Measurements from ENCODE around the gene BBX. TPM values are rescaled to one million over a fixed set of nuclear protein-coding genes. Genes with fewer than 3 reads are reported as not detected.

BBX gene
- total RNA-seq, 1 donor from 2014 or later: 90.3 TPM

GRCh38 chr3:107578091-107578490, 55.3 kb downstream of the BBX start:
- Mint-ChIP-seq H3K27me3 (ENCODE audit: low read depth) (no peaks in the 10 kb centered on the region), H3K4me1 (peaks cover 8% of the 10 kb centered on the region), H3K36me3 (peaks cover 6% of the 10 kb centered on the region), H3K4me3 (no peak overlapping the region), H3K9me3 (no peaks in the 10 kb centered on the region), H3K27ac (peak overlapping the region; percentile 11)
- no peak for TF ChIP-seq CTCF (IDR thresholded peaks at IDR 0.05; ENCODE audit: unreplicated experiment)
- DNase-seq (ENCODE audit: low spot score in 2 of 2, unreplicated experiment in 2 of 2): no peak

- Mint-ChIP-seq H3K27ac (no peak overlapping the region), H3K4me1 (peaks cover 8% of the 10 kb centered on the region), H3K4me3 (no peak overlapping the region), H3K9me3 (no peaks in the 10 kb centered on the region), H3K36me3 (peaks cover 6% of the 10 kb centered on the region), H3K27me3 (ENCODE audit: low read depth) (no peaks in the 10 kb centered on the region)
- DNase-seq (ENCODE audit: low spot score in 2 of 2, unreplicated experiment in 2 of 2): no peak
- no peak for TF ChIP-seq CTCF (IDR thresholded peaks at IDR 0.05; ENCODE audit: unreplicated experiment)
Observed at GRCh38 chr3:107578523-107578922, 55.8 kb downstream of the BBX start.

- Mint-ChIP-seq H3K27ac (peak overlapping the region; percentile 48), H3K4me3 (no peak overlapping the region), H3K27me3 (ENCODE audit: low read depth) (no peaks in the 10 kb centered on the region), H3K9me3 (no peaks in the 10 kb centered on the region), H3K4me1 (peaks cover 8% of the 10 kb centered on the region), H3K36me3 (peaks cover 6% of the 10 kb centered on the region)
- no peak for DNase-seq (ENCODE audit: low spot score in 2 of 2, unreplicated experiment in 2 of 2)
- no peak for TF ChIP-seq CTCF (IDR thresholded peaks at IDR 0.05; ENCODE audit: unreplicated experiment)
Observed at GRCh38 chr3:107579371-107579770, 56.6 kb downstream of the BBX start.

- Mint-ChIP-seq H3K27me3 (ENCODE audit: low read depth) (no peaks in the 10 kb centered on the region), H3K27ac (no peak overlapping the region), H3K9me3 (no peaks in the 10 kb centered on the region), H3K4me3 (no peak overlapping the region), H3K4me1 (peaks cover 8% of the 10 kb centered on the region), H3K36me3 (peaks cover 10% of the 10 kb centered on the region)
- DNase-seq (ENCODE audit: low spot score in 2 of 2, unreplicated experiment in 2 of 2): no peak
- no peak for TF ChIP-seq CTCF (IDR thresholded peaks at IDR 0.05; ENCODE audit: unreplicated experiment)
Observed at GRCh38 chr3:107581230-107581629, 58.5 kb downstream of the BBX start.

- H3K4me3 Mint-ChIP-seq: no peak overlapping the region
- peaks cover 9% of the 10 kb centered on the region for H3K4me1 Mint-ChIP-seq
- no peak for DNase-seq (ENCODE audit: low spot score in 2 of 2, unreplicated experiment in 2 of 2)
- no peaks in the 10 kb centered on the region for H3K27me3 Mint-ChIP-seq (ENCODE audit: low read depth)
- no peak overlapping the region for H3K27ac Mint-ChIP-seq
- TF ChIP-seq CTCF (IDR thresholded peaks at IDR 0.05; ENCODE audit: unreplicated experiment): no peak
- H3K9me3 Mint-ChIP-seq: no peaks in the 10 kb centered on the region
- H3K36me3 Mint-ChIP-seq: peaks cover 8% of the 10 kb centered on the region
Observed at GRCh38 chr3:107588217-107588616, 65.5 kb downstream of the BBX start.

GRCh38 chr3:107589454-107589853, 66.7 kb downstream of the BBX start:
- TF ChIP-seq CTCF (IDR thresholded peaks at IDR 0.05; ENCODE audit: unreplicated experiment): no peak
- DNase-seq (ENCODE audit: low spot score in 2 of 2, unreplicated experiment in 2 of 2): no peak
- peaks cover 8% of the 10 kb centered on the region for H3K36me3 Mint-ChIP-seq
- H3K4me1 Mint-ChIP-seq: peaks cover 15% of the 10 kb centered on the region
- no peaks in the 10 kb centered on the region for H3K27me3 Mint-ChIP-seq (ENCODE audit: low read depth)
- no peak overlapping the region for H3K27ac Mint-ChIP-seq
- no peak overlapping the region for H3K4me3 Mint-ChIP-seq
- no peaks in the 10 kb centered on the region for H3K9me3 Mint-ChIP-seq
